Cardiac muscle cell (in vitro differentiated cells and primary cell): Measurements from ENCODE around the gene LGR4. TPM values are rescaled to one million over a fixed set of nuclear protein-coding genes. Genes with fewer than 3 reads are reported as not detected.

Source experiments
- DNase-seq, 2 donors: peaks; one replicate each; pipeline versions ENCODE4 v3.0.0 to v3.0.0-alpha.2; 2010 to 2017; ENCODE audit warnings: low read depth in 1 of 2, low spot score in 1 of 2
- H3K27ac ChIP-seq: fragments of 200-600 bp; sonication (generic); 2 replicates; pipeline ENCODE4 v1.5.1; 2016
- H3K27me3 ChIP-seq: fragments of 200-600 bp; sonication (generic); 2 replicates; pipeline ENCODE4 v1.6.0; 2016; ENCODE audit warnings: control low read depth
- H3K36me3 ChIP-seq: fragments of 200-600 bp; sonication (generic); 2 replicates; pipeline ENCODE4 v1.5.1; 2016; ENCODE audit warnings: control low read depth
- H3K4me1 ChIP-seq: fragments of 200-600 bp; sonication (generic); 2 replicates; pipeline ENCODE4 v1.8.1; 2017; ENCODE audit warnings: low read depth, mild to moderate bottlenecking, mixed run types
- H3K4me3 ChIP-seq: fragments of 200-600 bp; sonication (generic); 2 replicates; pipeline ENCODE4 v1.5.1; 2016; ENCODE audit warnings: mild to moderate bottlenecking
- H3K9me3 ChIP-seq: fragments of 200-600 bp; sonication (generic); 2 replicates; pipeline ENCODE4 v1.5.1; 2017; ENCODE audit warnings: low read depth, mild to moderate bottlenecking, control low read depth
- CTCF ChIP-seq: IDR thresholded peaks from 2 replicates; pipeline ENCODE4 v1.5.1; 2012; ENCODE audit warnings: low read depth, mild to moderate bottlenecking, low read length
- polyA plus RNA-seq: library from polyadenylated mRNA; unstranded; fragments of >200 nt; fragmentation: Nextera tagmentation; extraction: Ambion mirVana; gene quantifications from 2 replicates; pipeline ENCODE4 v1.2.1, GENCODE V29; 2016
- total RNA-seq: library from RNA; depleted of rRNA; stranded (reverse); fragments of >200 nt; gene quantifications from 2 replicates; pipeline ENCODE4 v1.2.3, GENCODE V29; 2016

The LGR4 gene
- total and polyA plus RNA-seq, 2 experiments from 2014 or later: 52.4 to 89.3 TPM

- H3K4me3 ChIP-seq: no peak overlapping the region
- H3K27ac ChIP-seq: peak overlapping the region; percentile 56
- H3K9me3 ChIP-seq: no peaks in the 10 kb centered on the region
- no peaks in the 10 kb centered on the region for H3K27me3 ChIP-seq
- DNase-seq: peak; percentile 64 to 76
- peaks cover 9% of the 10 kb centered on the region for H3K36me3 ChIP-seq
- H3K4me1 ChIP-seq: peaks cover 8% of the 10 kb centered on the region
- TF ChIP-seq CTCF: peak; percentile 84
Observed at GRCh38 chr11:27485930-27486773, 13.6 kb upstream of the LGR4 start.

- H3K36me3 ChIP-seq: no peaks in the 10 kb centered on the region
- no peaks in the 10 kb centered on the region for H3K27me3 ChIP-seq
Observed at GRCh38 chr11:27482793-27483192, 10.2 kb upstream of the LGR4 start.

GRCh38 chr11:27481992-27482391 lies 9.4 kb upstream of the LGR4 start:
- no peaks in the 10 kb centered on the region for H3K27me3 ChIP-seq
- no peak overlapping the region for H3K4me3 ChIP-seq
- H3K9me3 ChIP-seq: no peaks in the 10 kb centered on the region
- DNase-seq: no peak
- H3K36me3 ChIP-seq: no peaks in the 10 kb centered on the region
- peaks cover 8% of the 10 kb centered on the region for H3K4me1 ChIP-seq
- no peak overlapping the region for H3K27ac ChIP-seq
- TF ChIP-seq CTCF: no peak

More at GRCh38 chr11:27482793-27483192, 10.2 kb upstream of the LGR4 start:
- no peak for TF ChIP-seq CTCF
- Histone ChIP-seq H3K9me3 (no peaks in the 10 kb centered on the region), H3K4me3 (no peak overlapping the region), H3K4me1 (peaks cover 8% of the 10 kb centered on the region), H3K27ac (no peak overlapping the region)
- DNase-seq: no peak

- Histone ChIP-seq H3K27me3 (no peaks in the 10 kb centered on the region), H3K4me1 (peaks cover 8% of the 10 kb centered on the region), H3K36me3 (no peaks in the 10 kb centered on the region), H3K9me3 (no peaks in the 10 kb centered on the region), H3K4me3 (no peak overlapping the region), H3K27ac (no peak overlapping the region)
- DNase-seq: no peak
- no peak for TF ChIP-seq CTCF
Observed at GRCh38 chr11:27477831-27478230, 5.2 kb upstream of the LGR4 start.

GRCh38 chr11:27477243-27477642 lies 4.7 kb upstream of the LGR4 start:
- Histone ChIP-seq H3K4me1 (peaks cover 8% of the 10 kb centered on the region), H3K27me3 (no peaks in the 10 kb centered on the region), H3K4me3 (no peak overlapping the region), H3K27ac (no peak overlapping the region), H3K36me3 (no peaks in the 10 kb centered on the region), H3K9me3 (no peaks in the 10 kb centered on the region)
- no peak for DNase-seq
- TF ChIP-seq CTCF: no peak
